Ramos (cell line): ENCODE results near the gene U2AF2.

Experiments used
- in situ Hi-C: fragments of 300-500 bp; cut with MboI; formaldehyde crosslinking; loops from one replicate; pipeline ENCODE4 v1.14.3; 2022; ENCODE audit warnings: low sequenced_read_pairs; ENCODE audit not compliant: unreplicated experiment

Gene U2AF2

DNA sequence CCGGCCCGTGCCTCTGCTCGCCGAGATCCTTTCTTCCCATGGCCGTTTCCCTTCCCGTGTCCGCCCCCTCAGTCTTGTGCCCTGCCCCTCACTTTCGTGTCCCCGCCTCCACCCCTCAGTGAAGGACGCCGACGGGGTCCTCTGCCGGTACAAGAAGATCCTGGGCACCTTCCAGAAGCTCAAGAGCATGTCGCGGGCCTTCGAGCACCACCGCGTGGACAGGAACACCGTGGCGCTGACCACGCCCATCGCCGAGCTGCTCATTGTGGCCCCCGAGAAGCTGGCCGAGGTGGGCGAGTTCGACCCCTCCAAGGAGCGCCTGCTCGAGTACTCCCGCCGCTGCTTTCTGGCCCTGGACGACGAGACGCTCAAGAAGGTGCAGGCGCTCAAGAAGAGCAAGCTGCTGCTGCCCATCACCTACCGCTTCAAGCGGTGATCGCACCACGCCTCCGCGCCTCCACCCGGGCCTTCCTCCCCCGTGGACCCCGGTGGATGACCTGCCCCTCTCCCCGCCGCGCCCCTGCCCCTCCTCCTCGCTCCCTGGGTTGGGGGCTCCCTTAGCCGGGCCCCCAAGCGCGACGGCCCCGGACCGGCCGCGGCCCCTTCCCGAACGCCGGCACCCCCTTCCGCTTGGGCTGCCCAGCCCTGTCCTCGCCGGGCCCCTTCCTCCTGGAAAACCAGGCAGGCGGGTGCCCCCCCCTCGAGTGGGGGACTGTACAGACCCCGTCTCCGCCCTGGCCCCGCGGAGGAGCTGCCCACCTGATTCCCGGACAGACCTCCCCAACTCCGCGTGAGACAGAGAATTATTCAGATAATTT, 2.3 kb upstream of the U2AF2 start:
- in situ Hi-C loops, result loop anchor here (25.0 kb wide), 1 partner anchor 1465 kb away; the partner anchor contains the start of genes MBOAT7 and TSEN34

DNA sequence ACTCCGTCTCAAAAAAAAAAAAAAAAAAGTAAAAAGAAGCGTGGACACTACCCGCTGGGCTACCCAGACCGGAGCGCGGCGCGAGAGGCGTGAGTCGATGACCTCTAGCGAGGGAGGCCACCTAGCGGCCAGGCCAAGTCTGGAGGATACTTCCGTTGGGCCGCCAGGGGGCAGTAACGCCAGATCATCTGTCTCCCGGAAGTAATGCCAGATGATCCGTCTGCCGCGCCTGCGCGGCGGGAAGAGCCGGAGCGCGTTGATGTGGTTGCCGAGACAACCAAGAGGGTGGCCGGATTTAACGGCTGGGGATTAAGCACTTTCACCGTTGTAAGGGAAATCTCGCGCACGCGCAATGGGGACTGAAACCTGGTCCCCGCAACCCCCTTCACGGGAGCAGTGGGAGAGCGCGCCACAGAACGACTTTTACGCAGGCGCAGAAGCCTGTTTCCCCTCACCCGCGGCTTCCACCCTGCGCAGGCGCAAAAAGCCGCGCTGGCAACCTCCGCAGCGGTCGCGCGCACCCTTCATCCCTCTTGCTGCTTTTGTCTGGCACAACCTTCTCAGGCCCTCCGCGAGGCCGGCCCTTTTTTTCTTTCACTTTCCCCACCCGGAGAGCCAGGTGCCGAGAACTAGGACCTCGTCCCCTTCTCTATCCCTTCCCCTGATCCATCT, 1.0 kb upstream of the U2AF2 start:
- in situ Hi-C loops, result loop anchor here (25.0 kb wide), 1 partner anchor 1466 kb away; the partner anchor contains the start of genes MBOAT7 and TSEN34

DNA sequence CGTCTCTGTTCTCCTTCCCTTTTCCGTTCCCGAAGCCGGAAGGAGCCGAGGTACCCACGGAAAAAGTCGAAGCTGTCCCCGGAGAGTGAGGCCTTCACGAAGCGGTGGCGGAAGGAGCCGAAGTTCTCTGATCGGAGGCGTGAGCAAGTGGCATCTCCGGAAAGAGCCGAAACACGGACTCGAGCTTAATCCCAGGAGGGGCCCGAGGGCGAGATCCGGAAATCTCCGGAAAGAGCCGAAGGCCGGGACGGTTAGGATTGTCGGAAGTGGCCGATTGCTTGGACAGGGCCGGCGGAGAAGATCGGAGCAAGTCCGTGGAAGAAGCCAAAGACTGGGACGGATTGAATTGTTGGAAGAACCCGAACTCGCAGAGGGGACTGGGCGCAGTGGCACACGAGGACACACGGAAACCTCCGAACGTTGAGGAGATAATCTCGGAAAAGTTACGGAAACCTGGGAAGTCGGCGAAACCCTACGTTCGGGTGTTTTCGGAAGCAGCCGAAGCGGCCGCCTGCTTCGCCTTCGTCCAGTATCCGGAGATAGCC, 440 bp upstream of the U2AF2 start:
- in situ Hi-C loops, result loop anchor here (25.0 kb wide), 1 partner anchor 1467 kb away; the partner anchor contains the start of genes MBOAT7 and TSEN34

DNA sequence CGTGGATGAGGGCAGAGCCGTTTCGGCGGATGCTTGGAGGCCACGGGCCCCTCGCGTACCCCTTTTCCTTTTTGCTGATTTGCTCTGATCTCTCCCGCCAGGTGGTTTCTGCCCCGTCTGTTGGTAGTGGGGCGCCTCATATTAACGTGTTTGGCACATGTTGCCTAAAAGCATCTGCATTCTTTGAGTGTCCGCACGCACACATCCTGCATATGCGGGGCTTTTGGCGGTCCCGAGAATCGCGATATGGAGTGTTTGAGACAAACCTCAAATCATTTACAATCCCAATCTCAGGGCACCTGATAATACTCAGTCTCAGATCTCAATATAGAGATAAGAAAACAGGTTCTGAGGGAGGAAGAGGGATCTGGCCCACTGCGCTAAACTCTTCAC, 809 bp downstream of the U2AF2 start:
- in situ Hi-C loops, result loop anchor here (25.0 kb wide), 1 partner anchor 1468 kb away; the partner anchor contains the start of genes MBOAT7 and TSEN34

DNA sequence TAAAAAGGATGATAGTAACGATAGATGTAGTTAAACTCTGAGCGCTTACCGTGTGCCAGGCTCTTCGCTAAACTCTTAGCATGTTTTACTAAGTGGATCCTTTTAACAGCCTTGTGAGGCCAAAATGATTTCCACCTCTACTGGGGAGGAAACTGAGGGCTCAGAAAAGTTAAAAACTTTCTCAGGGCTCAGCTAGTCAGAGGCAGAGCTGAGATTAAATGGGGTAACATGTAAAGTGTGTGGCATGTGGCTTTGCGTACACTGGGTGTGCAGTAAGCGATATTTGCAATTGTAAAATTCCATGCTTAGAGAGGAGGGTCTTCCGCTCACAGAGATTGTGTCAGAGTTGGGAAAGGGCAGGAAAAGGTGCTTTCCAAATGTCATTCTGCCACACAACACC, 1.7 kb downstream of the U2AF2 start:
- in situ Hi-C loops, result loop anchor here (25.0 kb wide), 1 partner anchor 1469 kb away; the partner anchor contains the start of genes MBOAT7 and TSEN34

DNA sequence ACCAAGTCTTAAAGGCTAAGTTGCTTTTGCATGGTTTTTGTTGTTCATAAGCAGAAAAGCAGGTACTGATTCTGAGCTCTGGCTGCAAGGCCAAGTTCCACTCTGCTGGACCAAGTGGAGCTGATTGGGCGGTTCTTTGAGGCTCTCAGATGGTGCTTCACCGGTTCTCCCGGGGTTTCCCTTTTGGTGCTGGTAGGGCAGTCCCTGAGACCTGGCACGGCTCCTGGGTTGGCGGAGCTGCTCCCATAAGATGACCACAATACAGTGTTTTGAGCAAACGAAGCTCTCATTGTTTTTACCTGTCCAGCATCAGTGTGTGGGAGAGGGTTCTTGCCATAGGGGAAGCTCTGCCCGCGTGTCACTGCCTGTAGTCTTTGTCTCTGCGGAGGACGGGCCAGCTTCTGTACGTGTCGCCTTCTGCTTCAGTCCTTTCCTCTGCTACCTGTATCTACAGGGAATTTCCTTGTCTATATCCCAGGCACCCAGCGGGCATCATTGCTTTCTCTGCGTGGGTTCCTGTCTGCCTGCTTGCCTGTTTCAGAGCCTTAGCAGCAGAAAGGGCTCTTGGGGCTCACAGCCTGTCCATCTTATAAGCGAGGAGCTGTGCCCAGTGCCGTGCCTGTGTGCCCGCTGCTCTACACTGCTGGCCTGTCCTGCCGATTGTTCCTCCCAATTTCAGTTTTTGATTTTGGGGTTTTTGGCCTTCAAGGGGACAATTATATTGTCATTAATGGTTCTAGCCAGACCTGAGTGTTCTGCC, 2.3 kb downstream of the U2AF2 start:
- in situ Hi-C loops, result loop anchor here (25.0 kb wide), 1 partner anchor 1470 kb away; the partner anchor contains the start of genes MBOAT7 and TSEN34

DNA sequence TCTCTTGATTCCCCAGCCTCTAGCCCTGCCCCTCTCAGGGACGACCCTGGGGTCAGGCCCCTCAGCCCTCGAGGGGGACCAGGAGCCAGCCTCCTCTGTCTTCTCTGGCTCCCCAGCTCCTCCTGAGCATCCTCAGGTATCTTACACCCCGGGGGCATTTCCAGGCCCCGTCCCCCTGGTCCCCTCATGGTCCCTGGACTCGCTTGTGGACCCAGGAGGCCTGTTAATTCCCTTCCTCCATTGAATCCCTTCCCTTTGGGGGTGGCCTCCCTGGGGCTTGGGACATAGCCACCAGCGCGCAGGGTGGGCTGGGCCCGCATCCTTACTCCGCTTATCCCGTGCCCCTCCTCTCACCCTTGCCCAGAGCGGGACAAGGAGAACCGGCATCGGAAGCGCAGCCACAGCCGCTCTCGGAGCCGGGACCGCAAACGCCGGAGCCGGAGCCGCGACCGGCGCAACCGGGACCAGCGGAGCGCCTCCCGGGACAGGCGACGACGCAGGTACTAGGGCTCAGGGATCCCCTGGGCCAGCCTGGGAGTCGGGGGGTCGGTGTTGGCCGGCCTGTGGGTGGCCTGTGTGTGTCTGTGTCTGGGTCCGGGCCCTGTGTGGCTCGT, 4.1 kb downstream of the U2AF2 start:
- in situ Hi-C loops, result loop anchor here (25.0 kb wide), 1 partner anchor 1472 kb away; the partner anchor contains the start of genes MBOAT7 and TSEN34

DNA sequence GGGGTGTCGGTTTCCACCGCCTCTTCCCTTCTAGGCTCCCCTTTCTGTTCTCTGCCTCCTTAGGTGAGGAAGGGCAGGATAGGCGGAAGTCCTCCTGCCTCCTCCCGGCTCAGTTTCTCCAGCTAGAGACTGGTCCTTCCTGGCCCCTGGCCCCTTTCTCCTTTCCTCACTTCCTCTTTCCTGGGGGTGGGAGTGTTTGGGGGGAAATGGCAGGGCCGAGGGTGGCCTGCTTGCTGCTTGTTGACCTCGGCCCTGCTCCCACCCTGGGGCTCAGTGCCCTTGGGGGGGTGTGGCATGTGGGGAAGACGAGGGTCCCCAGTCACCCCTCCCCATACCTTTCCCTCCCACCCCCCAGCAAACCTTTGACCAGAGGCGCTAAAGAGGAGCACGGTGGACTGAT, 5.0 kb downstream of the U2AF2 start:
- in situ Hi-C loops, result loop anchor here (25.0 kb wide), 1 partner anchor 1473 kb away; the partner anchor contains the start of genes MBOAT7 and TSEN34

DNA sequence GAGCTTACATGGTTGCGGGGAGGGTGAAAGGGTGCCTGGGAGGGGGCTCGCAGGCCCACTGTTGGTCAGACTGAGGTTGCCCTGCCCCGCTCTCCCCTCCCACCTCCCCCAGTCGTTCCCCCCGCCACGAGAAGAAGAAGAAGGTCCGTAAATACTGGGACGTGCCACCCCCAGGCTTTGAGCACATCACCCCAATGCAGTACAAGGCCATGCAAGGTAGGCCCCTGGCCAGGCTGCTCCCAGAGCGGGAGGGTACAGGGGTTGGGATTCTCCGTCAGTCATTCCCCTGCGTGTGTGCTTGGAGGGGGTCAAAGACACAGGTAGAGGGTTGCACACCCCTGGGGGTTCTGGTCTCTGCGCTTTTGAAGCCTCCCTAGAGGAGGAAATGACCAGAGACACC, 5.6 kb downstream of the U2AF2 start:
- in situ Hi-C loops, result loop anchor here (25.0 kb wide), 1 partner anchor 1473 kb away; the partner anchor contains the start of genes MBOAT7 and TSEN34

DNA sequence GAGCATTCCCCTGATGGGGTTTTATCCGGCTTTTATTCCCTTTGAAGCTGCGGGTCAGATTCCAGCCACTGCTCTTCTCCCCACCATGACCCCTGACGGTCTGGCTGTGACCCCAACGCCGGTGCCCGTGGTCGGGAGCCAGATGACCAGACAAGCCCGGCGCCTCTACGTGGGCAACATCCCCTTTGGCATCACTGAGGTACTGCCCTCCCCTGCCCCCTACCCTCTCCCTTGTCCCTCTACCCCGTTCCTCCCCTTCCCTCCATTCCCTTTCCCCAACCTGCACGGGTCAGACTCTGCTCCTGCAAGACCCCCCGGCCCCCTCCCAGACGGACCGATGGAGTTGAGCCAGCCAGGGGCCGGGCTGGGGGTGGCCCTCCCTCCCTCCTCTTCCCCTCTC, 6.2 kb downstream of the U2AF2 start:
- in situ Hi-C loops, result loop anchor here (25.0 kb wide), 1 partner anchor 1474 kb away; the partner anchor contains the start of genes MBOAT7 and TSEN34

DNA sequence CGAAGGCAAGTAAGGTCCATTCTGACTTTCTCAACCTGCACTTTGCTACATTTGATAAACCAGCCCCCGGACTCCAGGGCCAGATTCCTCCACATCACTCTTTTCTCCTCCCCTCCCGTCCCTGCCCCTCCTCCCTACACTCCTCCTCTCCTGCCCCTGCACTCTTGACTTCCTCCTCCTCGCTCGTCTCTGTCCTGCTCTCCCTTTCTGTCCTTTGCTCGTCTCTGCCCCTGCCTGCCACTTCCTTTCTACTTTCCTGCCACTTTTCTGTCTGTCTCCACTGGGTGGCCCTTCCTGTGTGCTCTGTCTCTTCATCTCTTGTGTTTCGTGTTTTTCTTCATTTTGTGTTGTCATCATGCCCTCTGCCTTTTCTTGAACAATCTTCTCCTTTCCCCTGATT, 7.0 kb downstream of the U2AF2 start:
- in situ Hi-C loops, result loop anchor here (25.0 kb wide), 1 partner anchor 1475 kb away; the partner anchor contains the start of genes MBOAT7 and TSEN34

DNA sequence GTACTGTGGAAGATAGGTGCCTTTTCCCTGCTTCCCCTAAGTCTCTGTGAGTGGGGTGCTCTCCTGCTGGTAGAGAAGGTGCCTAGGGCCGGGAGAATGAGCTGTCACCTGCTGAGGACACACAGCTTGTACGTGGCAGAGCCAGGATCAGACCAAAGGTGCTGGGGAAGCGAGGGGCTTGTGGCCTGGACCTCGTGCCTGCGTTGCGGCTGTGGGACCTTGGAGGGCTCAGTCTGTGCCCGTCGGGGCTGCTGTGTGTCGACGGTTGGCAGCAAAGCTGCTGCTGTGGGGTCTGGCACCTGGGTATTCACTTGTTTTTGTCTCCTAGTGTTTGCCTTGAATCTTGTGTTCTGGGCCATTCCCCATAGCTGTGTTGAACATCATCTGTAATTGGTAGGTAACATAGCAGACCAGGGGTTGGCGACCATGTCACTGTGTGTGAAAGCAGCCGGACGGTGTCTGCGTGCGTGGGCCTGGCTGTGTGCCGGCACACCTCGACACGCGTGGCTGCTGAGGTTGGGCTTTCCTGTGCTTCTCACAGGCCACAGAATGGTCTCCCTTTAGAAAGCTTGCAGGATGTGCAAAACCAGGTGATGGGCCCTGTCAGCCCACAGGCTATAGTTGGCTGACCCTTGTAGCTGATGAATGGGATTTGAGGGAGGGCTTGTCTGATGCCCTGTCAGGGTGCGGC, 9.2 kb downstream of the U2AF2 start:
- in situ Hi-C loops, result loop anchor here (25.0 kb wide), 1 partner anchor 1477 kb away; the partner anchor contains the start of genes MBOAT7 and TSEN34

DNA sequence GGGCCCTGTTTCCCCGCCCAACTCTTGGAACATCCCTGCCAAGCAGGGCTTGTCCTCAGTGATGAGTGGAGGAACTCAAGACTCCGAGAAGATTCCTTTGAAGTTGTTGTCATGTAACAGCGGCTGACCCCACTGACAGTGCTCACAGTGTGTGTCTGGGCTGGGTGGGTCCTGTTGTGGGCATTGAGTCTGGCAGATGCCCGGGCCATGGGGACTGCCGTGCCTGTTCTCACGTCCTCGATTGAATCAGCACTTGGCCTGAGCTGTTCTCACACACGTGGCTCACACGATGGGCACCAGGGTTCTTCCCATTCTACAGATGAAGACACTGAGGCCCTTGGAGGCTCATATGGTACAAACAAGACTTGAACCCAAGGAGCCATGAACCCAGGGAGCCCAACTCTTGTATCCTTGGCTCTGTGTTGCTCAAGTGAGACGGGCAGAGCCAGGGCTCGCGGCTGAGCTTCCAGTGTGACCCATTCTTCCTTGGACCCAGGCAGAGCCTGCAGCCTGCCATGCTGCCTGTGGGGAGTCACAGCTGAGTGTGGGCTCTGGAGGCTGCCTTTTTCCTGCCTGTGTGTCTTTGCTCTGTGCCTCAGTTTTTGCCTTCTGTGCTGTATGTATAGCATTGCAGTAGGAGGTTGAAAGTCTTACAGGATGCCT, 11.6 kb downstream of the U2AF2 start:
- in situ Hi-C loops, result loop anchor here (25.0 kb wide), 1 partner anchor 1479 kb away; the partner anchor contains the start of genes MBOAT7 and TSEN34

DNA sequence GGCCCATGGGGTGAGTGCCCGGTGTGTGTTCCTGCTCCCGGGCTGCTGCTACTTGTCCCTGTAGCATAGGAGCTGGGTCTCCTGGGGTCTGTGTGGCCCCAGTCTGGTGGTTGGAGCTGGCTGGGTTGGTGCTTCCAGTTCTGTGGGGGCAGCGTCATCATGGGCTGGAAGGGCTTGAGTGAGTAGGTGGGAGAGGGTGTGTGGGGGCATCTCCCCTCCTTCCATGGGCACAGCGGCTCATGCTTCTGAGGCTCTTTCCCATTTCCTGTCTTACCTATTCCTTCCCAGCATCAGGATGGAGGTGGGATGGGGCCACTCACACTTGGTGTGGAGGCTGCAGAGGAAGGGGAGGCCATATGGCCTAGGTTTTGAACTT, 12.2 kb downstream of the U2AF2 start:
- in situ Hi-C loops, result loop anchor here (25.0 kb wide), 1 partner anchor 1480 kb away; the partner anchor contains the start of genes MBOAT7 and TSEN34

DNA sequence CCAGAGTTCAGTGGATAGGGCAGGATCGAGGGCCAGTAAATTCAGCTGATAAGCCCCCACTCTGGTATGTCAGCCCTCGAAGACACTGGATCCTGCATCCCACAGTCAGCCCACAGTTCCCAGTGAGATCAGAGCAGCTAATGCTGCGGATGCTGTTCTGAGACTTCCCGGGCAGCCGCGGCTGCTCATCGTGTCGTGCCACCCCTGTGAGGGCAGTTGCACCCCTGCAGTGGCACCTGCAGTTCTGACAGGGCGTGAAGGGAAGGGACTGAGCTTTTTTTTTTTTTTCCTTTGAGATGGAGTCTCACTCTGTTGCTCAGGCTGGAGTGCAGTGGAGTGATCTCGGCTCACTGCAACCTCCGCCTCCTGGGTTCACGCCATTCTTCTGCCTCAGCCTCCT, 12.7 kb downstream of the U2AF2 start:
- in situ Hi-C loops, result loop anchor here (25.0 kb wide), 1 partner anchor 1480 kb away; the partner anchor contains the start of genes MBOAT7 and TSEN34

DNA sequence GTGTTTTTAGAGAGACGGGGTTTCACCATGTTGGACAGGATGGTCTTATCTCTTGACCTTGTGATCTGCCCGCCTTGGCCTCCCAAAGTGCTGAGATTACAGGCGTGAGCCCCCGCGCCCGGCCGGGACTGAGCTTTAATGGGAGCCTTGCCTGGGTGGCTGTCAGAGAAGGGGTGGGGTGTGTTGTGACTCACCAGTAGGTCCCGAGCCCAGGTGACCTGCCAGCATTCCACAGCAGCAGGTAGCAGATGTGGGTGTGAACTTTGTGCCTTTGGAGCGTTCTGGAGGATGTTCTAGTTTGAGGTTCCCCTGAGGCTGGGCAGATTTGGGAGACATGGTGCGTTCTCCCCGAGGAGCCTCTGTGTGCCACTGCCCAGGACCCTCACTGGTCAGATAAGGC, 13.1 kb downstream of the U2AF2 start:
- in situ Hi-C loops, result loop anchor here (25.0 kb wide), 1 partner anchor 1481 kb away; the partner anchor contains the start of genes MBOAT7 and TSEN34

DNA sequence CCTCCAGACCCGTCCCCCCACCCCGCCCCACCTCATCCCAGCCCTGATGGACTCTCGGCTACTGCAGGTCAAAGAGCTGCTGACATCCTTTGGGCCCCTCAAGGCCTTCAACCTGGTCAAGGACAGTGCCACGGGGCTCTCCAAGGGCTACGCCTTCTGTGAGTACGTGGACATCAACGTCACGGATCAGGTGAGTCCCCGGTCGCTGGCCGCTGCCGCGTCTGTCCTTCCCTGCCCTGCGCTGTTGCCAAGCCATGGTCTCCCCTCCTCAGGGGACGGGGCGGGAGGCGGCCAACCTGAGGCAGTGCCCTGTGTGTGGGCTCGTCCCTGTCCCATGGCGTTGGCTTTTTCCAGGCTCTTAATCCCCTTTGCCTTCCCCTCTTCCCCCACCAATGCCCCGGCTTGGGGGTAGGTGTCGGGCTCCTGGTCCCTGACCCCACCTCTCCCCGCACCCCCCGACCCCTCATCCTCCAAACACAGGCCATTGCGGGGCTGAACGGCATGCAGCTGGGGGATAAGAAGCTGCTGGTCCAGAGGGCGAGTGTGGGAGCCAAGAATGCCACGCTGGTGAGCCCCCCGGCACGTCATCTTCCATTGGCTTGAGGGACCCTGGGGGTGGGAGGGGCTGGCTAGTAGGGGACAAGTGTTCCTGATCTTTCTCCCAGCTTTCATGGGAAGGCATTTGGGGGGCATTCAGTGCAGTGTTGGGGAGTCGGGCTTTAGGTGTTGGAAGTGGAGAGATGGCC, 13.9 kb downstream of the U2AF2 start:
- in situ Hi-C loops, result loop anchor here (25.0 kb wide), 1 partner anchor 1481 kb away; the partner anchor contains the start of genes MBOAT7 and TSEN34
